Measurements from ENCODE around the gene SUMF1.

The SUMF1 gene

GRCh38 chr3:4419386-4419785 is 47.7 kb downstream of the SUMF1 start:
- DNase-seq (ENCODE audit: low spot score): no peak
- in situ Hi-C loops (cut with MboI; ENCODE audit: low pct_unique_long_range_greater_than_20kb, low sequenced_read_pairs, unreplicated experiment): no loop called here
- no peak for TF ChIP-seq CTCF (IDR thresholded peaks at IDR 0.05; ENCODE audit: extremely low read depth, insufficient read depth, missing control alignments)

GRCh38 chr3:4418156-4418555 is 48.9 kb downstream of the SUMF1 start:
- in situ Hi-C loops (cut with MboI; ENCODE audit: low pct_unique_long_range_greater_than_20kb, low sequenced_read_pairs, unreplicated experiment): no loop called here
- DNase-seq (ENCODE audit: low spot score): no peak
- no peak for TF ChIP-seq CTCF (IDR thresholded peaks at IDR 0.05; ENCODE audit: extremely low read depth, insufficient read depth, missing control alignments)

- in situ Hi-C loops (cut with MboI; ENCODE audit: low pct_unique_long_range_greater_than_20kb, low sequenced_read_pairs, unreplicated experiment): no loop called here
- TF ChIP-seq CTCF (IDR thresholded peaks at IDR 0.05; ENCODE audit: extremely low read depth, insufficient read depth, missing control alignments): no peak
- no peak for DNase-seq (ENCODE audit: low spot score)
Observed at GRCh38 chr3:4417449-4417848, 49.6 kb downstream of the SUMF1 start.

DNA sequence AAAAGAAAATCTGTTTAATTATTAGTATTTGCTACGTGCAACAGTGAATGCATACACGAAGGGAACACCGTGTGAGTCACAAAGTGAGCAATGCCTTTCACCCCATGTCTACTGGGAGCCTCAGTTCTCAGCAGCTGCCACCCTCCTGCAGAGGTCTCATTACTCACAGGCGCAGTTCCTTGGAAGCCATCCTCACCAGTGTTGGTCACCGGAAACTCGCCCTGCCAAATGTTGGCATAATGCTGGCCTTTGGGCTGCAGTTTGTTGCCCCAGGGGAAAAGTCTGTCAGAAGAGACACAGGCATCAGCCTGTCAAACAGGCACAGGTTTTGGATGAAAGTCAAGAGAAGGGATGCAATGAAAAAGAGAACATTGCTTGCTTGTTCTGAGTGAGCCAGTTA is 50.1 kb downstream of the SUMF1 start:
- no peak for DNase-seq (ENCODE audit: low spot score)
- no peak for TF ChIP-seq CTCF (IDR thresholded peaks at IDR 0.05; ENCODE audit: extremely low read depth, insufficient read depth, missing control alignments)
- in situ Hi-C loops (cut with MboI; ENCODE audit: low pct_unique_long_range_greater_than_20kb, low sequenced_read_pairs, unreplicated experiment): no loop called here

GRCh38 chr3:4416427-4416945 is 50.6 kb downstream of the SUMF1 start:
- no peak for TF ChIP-seq CTCF (IDR thresholded peaks at IDR 0.05; ENCODE audit: extremely low read depth, insufficient read depth, missing control alignments)
- no peak for DNase-seq (ENCODE audit: low spot score)
- in situ Hi-C loops (cut with MboI; ENCODE audit: low pct_unique_long_range_greater_than_20kb, low sequenced_read_pairs, unreplicated experiment): no loop called here

DNA sequence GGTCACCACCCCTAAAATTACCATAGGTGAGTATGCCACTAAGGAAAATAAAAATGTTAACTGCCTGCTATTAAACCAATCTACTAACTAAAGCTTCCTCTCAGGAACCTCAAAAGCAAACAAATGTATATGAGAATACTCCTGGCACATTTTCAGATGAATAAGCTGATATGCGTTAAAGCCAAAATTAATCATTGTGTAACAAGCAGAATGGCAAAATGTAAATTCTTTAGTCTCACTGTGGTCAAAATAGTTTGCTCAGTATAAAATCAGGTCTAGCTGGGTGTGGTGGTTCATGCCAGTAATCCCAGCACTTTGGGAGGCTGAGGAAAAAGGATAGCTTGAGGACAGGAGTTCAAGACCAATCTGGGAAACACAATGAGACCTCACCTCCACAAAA is 53.6 kb downstream of the SUMF1 start:
- no peak for TF ChIP-seq CTCF (IDR thresholded peaks at IDR 0.05; ENCODE audit: extremely low read depth, insufficient read depth, missing control alignments)
- in situ Hi-C loops (cut with MboI; ENCODE audit: low pct_unique_long_range_greater_than_20kb, low sequenced_read_pairs, unreplicated experiment): no loop called here
- DNase-seq (ENCODE audit: low spot score): no peak

DNA sequence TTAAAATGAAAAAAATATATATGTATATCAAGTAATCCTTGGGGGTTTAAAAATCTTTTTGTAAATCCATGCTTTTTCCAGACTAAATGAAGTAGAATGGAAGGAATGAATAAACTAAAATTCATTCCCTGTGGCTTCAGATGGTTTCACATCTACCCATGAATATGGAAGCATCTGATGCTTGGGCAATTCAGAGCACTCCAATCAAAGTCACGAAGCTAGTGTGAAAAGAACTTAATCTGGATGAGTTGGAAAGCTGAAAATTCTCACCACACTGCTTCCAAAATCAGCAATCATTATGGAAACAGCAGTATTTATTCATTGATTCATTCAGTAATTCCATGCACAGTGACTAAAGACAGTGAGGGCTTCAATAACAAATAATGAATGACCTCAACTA is 55.2 kb downstream of the SUMF1 start:
- no peak for TF ChIP-seq CTCF (IDR thresholded peaks at IDR 0.05; ENCODE audit: extremely low read depth, insufficient read depth, missing control alignments)
- no peak for DNase-seq (ENCODE audit: low spot score)
- in situ Hi-C loops (cut with MboI; ENCODE audit: low pct_unique_long_range_greater_than_20kb, low sequenced_read_pairs, unreplicated experiment): no loop called here

All from GM13977 (cell line).